ENCODE data around the gene FRAT1.
"Not testable (repeated sequence)": the region's sequence is repeated elsewhere in the genome, so short reads cannot be mapped to it uniquely, and the experiment has no call there.

The FRAT1 gene

GRCh38 chr10:97335188-97335619, 16.1 kb downstream of the FRAT1 start:
- DNase-seq: no peak

- DNase-seq: no peak
Observed at GRCh38 chr10:97336006-97336405, 16.9 kb downstream of the FRAT1 start.

GRCh38 chr10:97336446-97336845, 17.4 kb downstream of the FRAT1 start:
- no peak for DNase-seq

- DNase-seq: no peak
Observed at GRCh38 chr10:97336942-97337831, 18.1 kb downstream of the FRAT1 start.

GRCh38 chr10:97338041-97338440, 19.0 kb downstream of the FRAT1 start:
- no peak for DNase-seq

- no peak for DNase-seq
Observed at GRCh38 chr10:97341416-97341815, 22.3 kb downstream of the FRAT1 start.

- not testable (repeated sequence) for DNase-seq
Observed at GRCh38 chr10:97343664-97344063, 24.6 kb downstream of the FRAT1 start.

GRCh38 chr10:97347317-97347716, 28.2 kb downstream of the FRAT1 start:
- no peak for DNase-seq

GRCh38 chr10:97349752-97350513, 30.9 kb downstream of the FRAT1 start:
- DNase-seq: no peak

GRCh38 chr10:97353945-97354344, 34.9 kb downstream of the FRAT1 start:
- no peak for DNase-seq

GRCh38 chr10:97355571-97355975, 36.5 kb downstream of the FRAT1 start:
- DNase-seq: peak; percentile 60

GRCh38 chr10:97356318-97356914, 37.3 kb downstream of the FRAT1 start:
- DNase-seq: peak; percentile 49

GRCh38 chr10:97356918-97357317, 37.8 kb downstream of the FRAT1 start:
- no peak for DNase-seq

- DNase-seq: no peak
Observed at GRCh38 chr10:97358349-97358748, 39.3 kb downstream of the FRAT1 start.

GRCh38 chr10:97358781-97359180, 39.7 kb downstream of the FRAT1 start:
- DNase-seq: no peak

GRCh38 chr10:97360705-97361536, 41.9 kb downstream of the FRAT1 start:
- no peak for DNase-seq

- DNase-seq: no peak
Observed at GRCh38 chr10:97361537-97361901, 42.4 kb downstream of the FRAT1 start.

GRCh38 chr10:97362310-97363033, 43.4 kb downstream of the FRAT1 start:
- DNase-seq: no peak

- DNase-seq: no peak
Observed at GRCh38 chr10:97363071-97363470, 44.0 kb downstream of the FRAT1 start.

GRCh38 chr10:97365761-97366351, 46.8 kb downstream of the FRAT1 start:
- DNase-seq: peak; percentile 91

GRCh38 chr10:97366572-97366971, 47.5 kb downstream of the FRAT1 start:
- DNase-seq: no peak
